EL (cell line): ENCODE data around the gene PNMA5.

ENCODE experiments used
- DNase-seq: peaks from one replicate; pipeline ENCODE4 v3.0.0-alpha.2; 2016

Gene PNMA5

DNA sequence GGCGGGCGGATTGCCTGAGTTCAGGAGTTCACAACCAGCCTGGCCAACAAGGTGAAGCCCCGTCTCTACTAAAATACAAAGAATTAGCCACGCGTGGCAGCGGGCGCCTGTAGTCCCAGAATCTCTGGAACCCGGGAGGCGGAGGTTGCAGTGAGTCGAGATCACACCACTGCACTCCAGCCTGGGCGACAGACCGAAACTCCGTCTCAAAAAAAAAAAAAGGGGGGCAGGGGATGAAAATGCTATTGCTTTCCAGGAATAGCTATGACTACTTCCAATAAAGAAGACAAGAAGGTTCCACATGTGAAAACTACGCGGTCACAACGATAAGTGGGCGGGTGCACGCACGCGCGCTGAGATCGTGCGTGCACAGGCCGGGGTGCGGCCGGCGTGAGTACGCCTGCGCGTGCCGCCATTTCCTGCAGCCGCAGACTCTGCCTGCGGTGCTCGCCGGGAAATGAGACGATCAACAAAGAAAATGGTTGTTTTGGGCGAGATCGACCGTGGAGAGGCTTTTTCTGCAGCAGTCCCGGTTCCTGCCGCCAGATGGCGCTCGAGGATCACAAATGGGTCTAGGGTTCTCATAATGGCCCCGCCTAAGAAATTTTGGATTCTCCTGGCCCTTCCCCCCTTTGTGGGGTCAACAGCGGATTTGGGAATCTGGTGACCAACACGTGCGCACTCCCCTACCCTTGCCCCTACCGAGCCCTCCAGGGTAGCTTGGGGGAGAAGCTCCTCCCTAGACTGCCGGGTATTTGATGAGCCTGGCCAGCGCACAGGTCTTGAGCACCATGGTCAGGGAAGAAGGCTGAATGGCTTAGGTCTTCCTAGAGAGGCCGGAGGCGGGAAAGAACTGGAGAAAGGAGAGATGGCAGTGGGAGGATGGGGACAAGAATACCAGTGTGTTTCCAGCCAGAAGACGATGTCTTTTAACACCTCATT is 35.1 kb downstream of the PNMA5 start:
- DNase-seq = peak; percentile 84

DNA sequence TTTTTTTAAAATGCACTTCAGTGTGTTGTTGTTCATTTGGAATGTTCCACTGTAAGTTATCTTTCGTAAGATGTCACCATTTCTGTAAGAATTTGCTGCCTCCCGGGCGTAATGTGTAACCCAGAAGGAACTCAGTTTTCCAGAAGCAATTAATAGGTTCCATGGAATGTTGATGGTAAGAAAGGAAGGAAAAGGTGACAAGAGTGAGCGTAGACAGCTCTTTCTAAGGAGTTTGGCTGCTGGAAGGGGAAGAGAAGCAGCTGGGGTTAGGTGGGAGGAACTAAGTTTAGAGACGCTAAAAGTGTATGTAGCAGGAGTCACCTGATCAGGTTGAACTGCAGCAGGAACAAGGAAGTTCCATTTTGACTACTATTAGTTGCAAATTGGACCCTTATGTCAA is 35.9 kb downstream of the PNMA5 start:
- no peak for DNase-seq

GRCh38 chrX:152950786-152951185 is 43.1 kb downstream of the PNMA5 start:
- peak; percentile 33 for DNase-seq

DNA sequence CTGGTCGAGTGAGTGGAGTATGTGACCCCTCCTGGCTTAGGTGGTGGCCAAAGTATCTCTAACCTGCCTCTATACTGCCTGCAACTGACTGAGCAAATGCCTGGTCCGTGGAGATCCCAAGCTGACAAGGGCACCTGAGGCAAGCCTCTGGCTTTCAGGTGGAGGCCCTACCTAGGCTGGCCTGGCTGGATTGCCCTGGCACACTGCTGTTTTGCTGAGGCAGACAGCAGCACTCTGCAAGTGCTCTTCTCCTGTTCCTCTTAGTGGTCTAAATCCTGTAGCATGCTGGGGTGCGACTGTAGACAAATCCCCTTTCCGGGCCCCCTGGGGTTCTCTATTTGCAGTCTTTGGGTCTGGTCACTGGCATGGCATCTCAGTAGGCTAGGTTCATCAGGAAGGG is 44.8 kb downstream of the PNMA5 start:
- DNase-seq = no peak

DNA sequence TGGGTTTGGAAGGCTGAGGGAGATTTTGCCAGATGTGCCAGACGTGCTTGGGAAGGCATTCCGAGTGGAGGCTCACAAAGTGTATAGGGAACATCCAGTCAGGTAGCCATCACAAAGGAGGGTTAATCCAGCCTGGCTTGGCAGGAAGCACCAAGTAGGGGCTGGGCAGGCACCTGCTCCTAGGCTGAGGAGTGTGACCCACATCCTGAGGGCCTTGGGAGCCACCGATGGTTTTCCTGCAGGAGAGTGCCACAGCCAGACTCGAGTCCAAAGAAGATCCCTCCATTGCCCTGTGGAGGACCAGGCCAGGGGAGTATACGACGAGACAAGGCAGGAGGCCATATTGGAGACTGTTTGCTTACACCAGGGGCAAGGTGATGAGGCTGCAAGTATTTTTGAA is 47.2 kb downstream of the PNMA5 start:
- DNase-seq = no peak

GRCh38 chrX:152945021-152945979 is 48.6 kb downstream of the PNMA5 start:
- no peak for DNase-seq

GRCh38 chrX:152943826-152944225 is 50.1 kb downstream of the PNMA5 start:
- no peak for DNase-seq

GRCh38 chrX:152942077-152942442 is 51.9 kb downstream of the PNMA5 start:
- DNase-seq = no peak

- DNase-seq = peak; percentile 89
Measured at GRCh38 chrX:152941328-152942076, 52.4 kb downstream of the PNMA5 start.
